GM10266 (cell line): ENCODE measurements around the gene F8.
A peak's percentile ranks its signal among the peaks of the same experiment; 100 is the strongest.

Experiments used
- DNase-seq: peaks from one replicate; pipeline ENCODE4 v3.0.0; 2012; ENCODE audit errors: extremely low spot score
- CTCF ChIP-seq: IDR thresholded peaks from 2 replicates; pipeline ENCODE4 v1.5.1; 2012; ENCODE audit warnings: mild to moderate bottlenecking, low read depth; ENCODE audit not compliant: control insufficient read depth, insufficient read depth; ENCODE audit errors: missing control alignments

F8 gene

DNA sequence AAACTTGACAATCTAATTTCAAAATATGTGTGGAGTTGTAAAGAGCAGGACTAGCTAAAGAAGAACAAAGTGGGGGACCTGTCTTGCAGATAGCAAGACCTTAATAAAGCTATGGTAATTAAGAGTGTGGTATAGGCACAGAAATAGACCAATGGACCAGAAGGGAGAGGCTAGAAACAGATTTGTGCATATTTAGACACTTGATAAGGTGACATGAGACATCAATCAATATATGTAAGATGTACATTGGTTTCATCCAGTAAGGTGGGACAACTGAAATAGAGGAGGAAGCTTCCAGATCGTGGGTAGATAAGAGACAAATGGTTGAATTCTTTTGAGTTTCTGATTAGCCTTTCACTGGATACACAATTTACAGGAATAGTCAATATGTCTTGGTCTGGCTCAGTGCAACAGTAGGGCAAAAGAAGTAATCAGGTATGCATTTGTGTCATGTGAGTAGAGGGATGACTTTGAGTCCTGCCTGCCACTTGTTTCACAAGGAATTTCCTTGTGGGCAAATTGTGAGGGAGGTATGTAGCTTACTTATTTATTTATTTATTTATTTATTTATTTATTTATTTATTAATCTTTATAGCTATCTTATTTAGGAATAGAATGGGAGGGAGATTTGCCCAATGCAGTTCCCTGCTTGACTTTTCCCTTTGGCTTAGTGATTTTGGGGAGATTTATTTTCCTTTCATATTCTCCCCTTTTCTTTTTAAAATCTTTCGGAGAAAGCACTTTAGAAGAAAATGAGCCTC lies 210.0 kb downstream of the F8 start:
- no peak for TF ChIP-seq CTCF
- no peak for DNase-seq

DNA sequence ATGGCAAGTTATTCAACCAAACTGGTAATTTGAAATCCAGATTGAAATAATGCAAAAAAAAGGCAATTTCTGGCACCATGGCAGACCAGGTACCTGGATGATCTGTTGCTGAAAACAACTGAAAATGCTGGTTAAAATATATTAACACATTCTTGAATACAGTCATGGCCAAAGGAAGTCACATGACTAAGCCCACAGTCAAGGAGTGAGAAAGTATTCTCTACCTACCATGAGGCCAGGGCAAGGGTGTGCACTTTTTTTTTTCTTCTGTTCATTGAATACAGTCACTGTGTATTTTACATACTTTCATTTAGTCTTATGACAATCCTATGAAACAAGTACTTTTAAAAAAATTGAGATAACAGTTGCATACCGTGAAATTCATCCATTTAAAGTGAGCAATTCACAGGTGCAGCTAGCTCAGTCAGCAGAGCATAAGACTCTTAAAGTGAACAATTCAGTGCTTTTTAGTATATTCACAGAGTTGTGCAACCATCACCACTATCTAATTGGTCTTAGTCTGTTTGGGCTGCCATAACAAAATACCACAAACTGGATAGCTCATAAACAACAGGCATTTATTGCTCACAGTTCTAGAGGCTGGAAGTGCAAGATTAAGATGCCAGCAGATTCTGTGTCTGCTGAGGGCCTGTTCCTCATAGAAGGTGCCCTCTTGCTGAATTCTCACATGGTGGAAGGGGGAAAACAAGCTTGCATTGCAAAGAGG lies 212.4 kb downstream of the F8 start:
- no peak for DNase-seq
- TF ChIP-seq CTCF, result no peak

DNA sequence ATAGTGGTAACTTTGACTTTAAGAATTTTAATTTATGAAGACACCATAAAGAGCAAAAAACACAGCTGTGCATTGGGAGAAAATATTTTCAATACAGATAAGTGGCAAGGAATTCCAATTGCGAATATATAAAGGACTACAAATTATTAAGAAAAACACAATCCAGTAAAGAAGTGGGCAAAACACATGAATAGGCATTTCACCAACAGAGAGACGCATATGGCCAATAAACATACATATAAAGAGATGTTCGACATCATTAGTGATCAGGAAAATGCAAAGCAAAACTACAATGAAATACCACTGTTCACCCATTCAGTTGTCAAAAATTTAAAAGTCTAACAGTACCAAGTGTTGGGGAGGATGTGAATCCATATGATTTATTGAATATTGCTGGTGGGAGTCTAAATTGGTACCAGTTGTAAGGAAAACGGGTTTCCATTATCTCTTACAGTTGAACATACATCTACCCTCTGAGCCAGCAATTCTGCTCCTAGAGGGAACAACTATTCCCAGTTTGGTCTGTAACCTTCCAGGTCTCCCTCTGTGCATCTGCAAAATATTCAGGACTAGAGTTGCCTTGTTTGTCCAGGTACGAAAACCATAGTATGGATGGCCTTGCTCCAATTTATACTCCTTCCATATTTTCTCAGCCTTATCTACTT lies 215.6 kb downstream of the F8 start:
- DNase-seq, result no peak
- no peak for TF ChIP-seq CTCF

GRCh38 chrX:154805696-154806091 lies 216.8 kb downstream of the F8 start:
- no peak for DNase-seq

GRCh38 chrX:154804957-154805695 lies 217.4 kb downstream of the F8 start, which contains the start of gene MPP1:
Gene MPP1 (minus strand): TSS chrX:154805485. CDS start chrX:154805373, 112 bp downstream.
- no peak for TF ChIP-seq CTCF
- DNase-seq, result peak; percentile 84

More at GRCh38 chrX:154805696-154806091, 216.8 kb downstream of the F8 start:
- TF ChIP-seq CTCF, result no peak

GRCh38 chrX:154804261-154804956 lies 218.1 kb downstream of the F8 start:
- no peak for DNase-seq
- TF ChIP-seq CTCF, result no peak
